Hepatocyte (in vitro differentiated cells): ENCODE data around the gene MAU2. TPM values are rescaled to one million over a fixed set of nuclear protein-coding genes. Genes with fewer than 3 reads are reported as not detected.

ENCODE experiments used
- DNase-seq: peaks from one replicate; pipeline ENCODE4 v3.0.0-alpha.2; 2016; ENCODE audit warnings: low spot score
- H2AFZ ChIP-seq: fragments of 200-600 bp; sonication (generic); 2 replicates; pipeline ENCODE4 v1.6.0; 2016; ENCODE audit warnings: antibody characterized with exemption, mild to moderate bottlenecking
- H3K27ac ChIP-seq: fragments of 200-600 bp; sonication (generic); 2 replicates; pipeline ENCODE4 v1.5.1; 2016; ENCODE audit warnings: mild to moderate bottlenecking
- H3K27me3 ChIP-seq: fragments of 200-600 bp; sonication (generic); 2 replicates; pipeline ENCODE4 v1.6.1; 2016
- H3K36me3 ChIP-seq: fragments of 200-600 bp; sonication (generic); replicated peaks from 2 replicates; pipeline ENCODE4 v1.5.1; 2016; ENCODE audit warnings: low read depth; ENCODE audit not compliant: insufficient read depth
- H3K4me1 ChIP-seq: fragments of 200-600 bp; sonication (generic); 2 replicates; pipeline ENCODE4 v1.5.1; 2016; ENCODE audit warnings: mild to moderate bottlenecking, moderate library complexity; ENCODE audit not compliant: insufficient read depth
- H3K4me2 ChIP-seq: fragments of 200-600 bp; sonication (generic); 2 replicates; pipeline ENCODE4 v1.6.0; 2016
- H3K4me3 ChIP-seq: fragments of 200-600 bp; sonication (generic); 2 replicates; pipeline ENCODE4 v1.5.1; 2016; ENCODE audit warnings: mild to moderate bottlenecking
- H3K79me2 ChIP-seq: fragments of 200-600 bp; sonication (generic); 2 replicates; pipeline ENCODE4 v1.6.0; 2017; ENCODE audit warnings: mild to moderate bottlenecking
- H3K9me2 ChIP-seq: fragments of 200-600 bp; sonication (generic); replicated peaks from 2 replicates; pipeline ENCODE4 v1.6.0; 2017; ENCODE audit warnings: mild to moderate bottlenecking; ENCODE audit not compliant: insufficient read depth
- H3K9me3 ChIP-seq: fragments of 200-600 bp; sonication (generic); 2 replicates; pipeline ENCODE4 v1.5.1; 2016; ENCODE audit warnings: low read depth, mild to moderate bottlenecking
- H4K20me1 ChIP-seq: fragments of 200-600 bp; sonication (generic); 2 replicates; pipeline ENCODE4 v1.6.0; 2016; ENCODE audit warnings: mild to moderate bottlenecking; ENCODE audit not compliant: insufficient read depth, poor library complexity, severe bottlenecking
- CTCF ChIP-seq: fragments of 200-600 bp; sonication (generic); IDR thresholded peaks from 2 replicates; pipeline ENCODE4 v1.5.1; 2016; ENCODE audit warnings: antibody characterized with exemption, mild to moderate bottlenecking; ENCODE audit not compliant: poor library complexity
- EZH2 ChIP-seq: fragments of 200-600 bp; sonication (generic); IDR thresholded peaks from 2 replicates; pipeline ENCODE4 v1.6.1; 2016; ENCODE audit warnings: antibody characterized with exemption, mild to moderate bottlenecking, borderline replicate concordance
- EZH2phosphoT487 ChIP-seq: fragments of 200-600 bp; sonication (generic); IDR thresholded peaks from one replicate; pipeline ENCODE4 v1.6.1; 2018; ENCODE audit warnings: antibody characterized with exemption, mild to moderate bottlenecking, low read depth, moderate library complexity; ENCODE audit not compliant: unreplicated experiment, severe bottlenecking
- WGBS: methylation state at CpG from one replicate; pipeline ENCODE4 v1.1.6; 2016; ENCODE audit warnings: low lambda C conversion rate; ENCODE audit errors: missing lambda C conversion rate; 5-methylcytosine and 5-hydroxymethylcytosine counted together
- polyA plus RNA-seq: library from polyadenylated mRNA; unstranded; fragments of >200 nt; fragmentation: Nextera tagmentation; extraction: Ambion mirVana; gene quantifications from 2 replicates; pipeline ENCODE4 v1.2.1, GENCODE V29; 2016
- total RNA-seq: library from RNA; depleted of rRNA; stranded (reverse); fragments of >200 nt; gene quantifications from 2 replicates; pipeline ENCODE4 v1.2.3, GENCODE V29; 2014

MAU2 gene
- total and polyA plus RNA-seq, 2 experiments from 2014 or later = 25.3 to 31.8 TPM

- H3K4me2 ChIP-seq = no peak overlapping the region
- WGBS = 97% methylated on average over 19 of the region's 19 CpGs
- no peaks in the 10 kb centered on the region for H3K9me3 ChIP-seq
- H3K79me2 ChIP-seq = no peaks in the 10 kb centered on the region
- H3K27me3 ChIP-seq = no peaks in the 10 kb centered on the region
- no peaks in the 10 kb centered on the region for H3K9me2 ChIP-seq
- H2AFZ ChIP-seq = no peak overlapping the region
- no peak overlapping the region for H3K4me3 ChIP-seq
- no peaks in the 10 kb centered on the region for H3K36me3 ChIP-seq
- no peaks in the 10 kb centered on the region for H4K20me1 ChIP-seq
- DNase-seq = no peak
- TF ChIP-seq EZH2 = no peak
- TF ChIP-seq EZH2phosphoT487 = no peak
- TF ChIP-seq CTCF = no peak
- no peaks in the 10 kb centered on the region for H3K4me1 ChIP-seq
- H3K27ac ChIP-seq = no peak overlapping the region
Measured at GRCh38 chr19:19296953-19297689, 23.5 kb upstream of the MAU2 start.

- WGBS = 90% methylated on average over 9 of the region's 9 CpGs
- no peak for DNase-seq
- no peaks in the 10 kb centered on the region for H3K27me3 ChIP-seq
- H3K9me3 ChIP-seq = no peaks in the 10 kb centered on the region
- TF ChIP-seq EZH2phosphoT487 (no peak), CTCF (no peak), EZH2 (no peak)
- H4K20me1 ChIP-seq = no peaks in the 10 kb centered on the region
- H3K36me3 ChIP-seq = no peaks in the 10 kb centered on the region
- no peak overlapping the region for H3K4me3 ChIP-seq
- no peaks in the 10 kb centered on the region for H3K4me1 ChIP-seq
- no peak overlapping the region for H3K27ac ChIP-seq
- H3K4me2 ChIP-seq = no peak overlapping the region
- no peaks in the 10 kb centered on the region for H3K9me2 ChIP-seq
- H2AFZ ChIP-seq = no peak overlapping the region
- H3K79me2 ChIP-seq = no peaks in the 10 kb centered on the region
Measured at GRCh38 chr19:19297759-19298158, 22.9 kb upstream of the MAU2 start.

GRCh38 chr19:19300613-19301012 lies 20.0 kb upstream of the MAU2 start:
- Histone ChIP-seq H2AFZ (no peak overlapping the region), H3K27ac (no peak overlapping the region), H3K4me3 (no peak overlapping the region), H3K79me2 (no peaks in the 10 kb centered on the region), H3K9me2 (no peaks in the 10 kb centered on the region), H3K4me2 (no peak overlapping the region), H4K20me1 (no peaks in the 10 kb centered on the region), H3K27me3 (no peaks in the 10 kb centered on the region), H3K36me3 (no peaks in the 10 kb centered on the region), H3K4me1 (no peaks in the 10 kb centered on the region), H3K9me3 (no peaks in the 10 kb centered on the region)
- DNase-seq = no peak
- TF ChIP-seq EZH2 (no peak), CTCF (no peak), EZH2phosphoT487 (no peak)
- WGBS = 96% methylated on average over 12 of the region's 12 CpGs
